HepG2 (cell line): Measurements from ENCODE around the gene PKP4. TPM values are rescaled to one million over a fixed set of nuclear protein-coding genes. Genes with fewer than 3 reads are reported as not detected.

Source experiments
- ATAC-seq: fragments of 200-7000 bp; cut with Tn5 transposase; 3 replicates; pipeline ENCODE4 v1.9.1; 2020; ENCODE audit warnings: mild to moderate bottlenecking, moderate library complexity
- BruUV-seq: library from RNA; stranded (reverse); fragments of 400-500 nt; replicated peaks from 2 replicates; lab custom pipeline; 2021; lab: Mats Ljungman, UMichigan
- CTCF ChIA-PET: fragments of 300-600 bp; formaldehyde crosslinking; extraction: SDS; loops from one replicate; lab custom pipeline; 2021; ENCODE audit warnings: low total read pairs, inconsistent platforms, low intra/inter-chr PET ratio; lab: Yijun Ruan, JAX
- POLR2A ChIA-PET: fragments of 350-600 bp; sonication (Branson Sonifier 250); formaldehyde crosslinking; loops from one replicate; lab custom pipeline; 2020; ENCODE audit warnings: antibody characterized with exemption, inconsistent platforms; lab: Yijun Ruan, JAX
- DNase-seq: peaks from one replicate; pipeline ENCODE4 v3.0.0-alpha.2; 2015; ENCODE audit warnings: low spot score
- FAIRE-seq: peaks from 3 replicates; lab custom pipeline; 2011; peaks lifted over from hg19 to GRCh38; lab: Jason Lieb, UNC
- H2AFZ ChIP-seq: one replicate; pipeline ENCODE4 v1.6.1; 2011; ENCODE audit warnings: low read length, inconsistent platforms
- H3K27ac ChIP-seq: fragments of 300-600 bp; 3 replicates; pipeline ENCODE4 v1.8.0; 2011; ENCODE audit warnings: mixed run types, mild to moderate bottlenecking, mixed read lengths, low read length, inconsistent platforms; ENCODE audit not compliant: insufficient read depth; ENCODE audit errors: extremely low read length
- H3K27me3 ChIP-seq, 2 experiments: fragments of 200-600 bp in 1 of 2; 2 replicates in 1 of 2; 3 replicates in 1 of 2; pipeline versions ENCODE4 v1.6.0 to v1.8.0; 2011; ENCODE audit warnings: low read length in 2 of 2, mild to moderate bottlenecking in 2 of 2, moderate library complexity in 2 of 2, inconsistent platforms in 1 of 2; ENCODE audit not compliant: insufficient read depth in 2 of 2, control insufficient read depth in 1 of 2
- H3K36me3 ChIP-seq, 2 experiments: fragments of 200-600 bp in 1 of 2; replicated peaks in 1 of 2; 2 replicates in 1 of 2; 3 replicates in 1 of 2; pipeline versions ENCODE4 v1.5.1 to v1.8.0; 2011; ENCODE audit warnings: low read length in 2 of 2, inconsistent platforms in 1 of 2; ENCODE audit not compliant: insufficient read depth in 2 of 2, control insufficient read depth in 1 of 2
- H3K4me1 ChIP-seq: 2 replicates; pipeline ENCODE4 v1.5.1; 2012; ENCODE audit warnings: low read length, inconsistent platforms; ENCODE audit not compliant: insufficient read depth
- H3K4me2 ChIP-seq: 2 replicates; pipeline ENCODE4 v1.6.0; 2011; ENCODE audit warnings: low read depth, low read length, inconsistent platforms
- H3K4me3 ChIP-seq, 3 experiments: fragments of 200-600 bp in 1 of 3; sonication (generic), shearing (Covaris generic) in 1 of 3; replicated peaks in 1 of 3; 2 replicates each; pipeline ENCODE4 v1.5.1; 2011 to 2016; ENCODE audit warnings: low read length in 3 of 3, inconsistent platforms in 2 of 3, low read depth in 2 of 3, mild to moderate bottlenecking in 2 of 3, control low read depth in 1 of 3, mixed read lengths in 1 of 3; ENCODE audit not compliant: insufficient read depth in 1 of 3
- H3K79me2 ChIP-seq: one replicate; pipeline ENCODE4 v1.6.1; 2011; ENCODE audit warnings: low read length, inconsistent platforms; ENCODE audit not compliant: insufficient read depth
- H3K9ac ChIP-seq: 2 replicates; pipeline ENCODE4 v1.6.0; 2011; ENCODE audit warnings: mild to moderate bottlenecking, low read depth, low read length, inconsistent platforms; ENCODE audit not compliant: insufficient read depth
- H3K9me3 ChIP-seq: 2 replicates; pipeline ENCODE4 v1.5.1; 2012; ENCODE audit warnings: mild to moderate bottlenecking, low read length
- H4K20me1 ChIP-seq: 2 replicates; pipeline ENCODE4 v1.6.0; 2011; ENCODE audit warnings: inconsistent platforms, mild to moderate bottlenecking, low read length, moderate library complexity; ENCODE audit not compliant: insufficient read depth
- ARID2 ChIP-seq: sonication (generic); formaldehyde crosslinking; IDR thresholded peaks from 2 replicates; pipeline ENCODE4 v1.8.1; 2022; ENCODE audit warnings: mild to moderate bottlenecking, missing genetic modification reagents, borderline replicate concordance
- CCAR2 ChIP-seq: fragments of 200-400 bp; formaldehyde crosslinking; optimal IDR thresholded peaks from 2 replicates; pipeline ENCODE3; 2018; ENCODE audit warnings: low read depth, mild to moderate bottlenecking, low read length, moderate library complexity
- FOXK2 ChIP-seq: fragments of 450-650 bp; IDR thresholded peaks from 2 replicates; pipeline ENCODE4 v1.6.1; 2016
- GZF1 ChIP-seq: sonication (generic); formaldehyde crosslinking; IDR thresholded peaks from 2 replicates; pipeline ENCODE4 v1.5.1; 2020; ENCODE audit warnings: mild to moderate bottlenecking, missing genetic modification reagents
- HNRNPK ChIP-seq: fragments of 200-400 bp; formaldehyde crosslinking; IDR thresholded peaks from 2 replicates; pipeline ENCODE4 v1.6.1; 2018; ENCODE audit warnings: low read length, low read depth, moderate library complexity, mild to moderate bottlenecking; ENCODE audit not compliant: poor library complexity, severe bottlenecking
- HOXA7 ChIP-seq: sonication (generic); formaldehyde crosslinking; IDR thresholded peaks from 2 replicates; pipeline ENCODE4 v1.8.1; 2022; ENCODE audit warnings: mild to moderate bottlenecking, missing genetic modification reagents, moderate library complexity
- NR2F2 ChIP-seq: IDR thresholded peaks from 2 replicates; pipeline ENCODE4 v1.6.1; 2012; ENCODE audit warnings: low read depth, inconsistent platforms, borderline replicate concordance
- SAFB2 ChIP-seq: sonication (generic); formaldehyde crosslinking; IDR thresholded peaks from 2 replicates; pipeline ENCODE4 v1.5.1; 2020; ENCODE audit warnings: missing genetic modification reagents, low read depth, mild to moderate bottlenecking, borderline replicate concordance
- ZNF234 ChIP-seq: sonication (generic); formaldehyde crosslinking; conservative IDR thresholded peaks from 2 replicates; pipeline ENCODE4 v1.5.1; 2020; ENCODE audit warnings: mild to moderate bottlenecking, missing genetic modification reagents
- ZNF292 ChIP-seq: sonication (generic); formaldehyde crosslinking; IDR thresholded peaks from 2 replicates; pipeline ENCODE4 v1.8.1; 2022; ENCODE audit warnings: mild to moderate bottlenecking, low read depth, missing genetic modification reagents, borderline replicate concordance
- ZNF296 ChIP-seq: sonication (generic); formaldehyde crosslinking; conservative IDR thresholded peaks from 2 replicates; pipeline ENCODE4 v1.5.0; 2020; ENCODE audit warnings: mild to moderate bottlenecking, missing genetic modification reagents
- ZNF446 ChIP-seq: sonication (generic); formaldehyde crosslinking; IDR thresholded peaks from 2 replicates; pipeline ENCODE4 v1.5.0; 2020; ENCODE audit warnings: mild to moderate bottlenecking, missing genetic modification reagents
- ZSCAN9 ChIP-seq: IDR thresholded peaks from 2 replicates; pipeline ENCODE4 v1.6.1; 2016; ENCODE audit warnings: borderline replicate concordance
- WGBS: methylation state at CpG from one replicate; pipeline ENCODE4 v1.1.6; 2017; ENCODE audit warnings: low lambda C conversion rate; 5-methylcytosine and 5-hydroxymethylcytosine counted together
- in situ Hi-C: cut with HindIII; loops from 2 replicates; pipeline ENCODE4 v1.10.0; 2017; ENCODE audit warnings: low pct_unique_long_range_greater_than_20kb; ENCODE audit not compliant: extremely low pct_ligation_motif_present
- intact Hi-C: fragments of 100-400 bp; cut with micrococcal nuclease; formaldehyde crosslinking; loops from one replicate; pipeline ENCODE4 v1.10.0; 2022; ENCODE audit not compliant: unreplicated experiment
- polyA plus RNA-seq, 8 experiments: library from polyadenylated mRNA; depleted of rRNA in 3 of 8; stranded (reverse) in 7 of 8; unstranded in 1 of 8; fragments of >200 nt; fragmentation: Illumina TruSeq in 4 of 8; extraction: Trizol in 4 of 8; gene quantifications; 2 replicates each; pipeline versions ENCODE4 v1.2.1 to v1.2.3, GENCODE V29; 2011 to 2016; ENCODE audit warnings: low read depth in 4 of 8, missing spikeins in 1 of 8, mixed read lengths in 1 of 8; ENCODE audit not compliant: insufficient read depth in 1 of 8
- total RNA-seq, 5 experiments: library from RNA; depleted of rRNA; stranded (reverse); fragments of >200 nt; fragmentation: Illumina TruSeq; extraction: Trizol; gene quantifications; 2 replicates each; pipeline ENCODE4 v1.2.3, GENCODE V29; 2016; ENCODE audit warnings: low read depth in 1 of 5
- TF ChIP-seq, protein P1 (sequence below): sonication (generic); formaldehyde crosslinking; IDR thresholded peaks from 2 replicates; pipeline ENCODE4 v1.5.0; 2020; ENCODE audit warnings: missing genetic modification reagents
- TF ChIP-seq, protein P2 (sequence below): sonication (generic); formaldehyde crosslinking; conservative IDR thresholded peaks from 2 replicates; pipeline ENCODE4 v1.4.0; 2020; ENCODE audit warnings: missing genetic modification reagents

Gene PKP4
- total and polyA plus RNA-seq, 2 of the 13 experiments (the other 11 are each of a cell fraction or from before 2014, with no cell fraction given): 80.9 to 90.5 TPM

DNA sequence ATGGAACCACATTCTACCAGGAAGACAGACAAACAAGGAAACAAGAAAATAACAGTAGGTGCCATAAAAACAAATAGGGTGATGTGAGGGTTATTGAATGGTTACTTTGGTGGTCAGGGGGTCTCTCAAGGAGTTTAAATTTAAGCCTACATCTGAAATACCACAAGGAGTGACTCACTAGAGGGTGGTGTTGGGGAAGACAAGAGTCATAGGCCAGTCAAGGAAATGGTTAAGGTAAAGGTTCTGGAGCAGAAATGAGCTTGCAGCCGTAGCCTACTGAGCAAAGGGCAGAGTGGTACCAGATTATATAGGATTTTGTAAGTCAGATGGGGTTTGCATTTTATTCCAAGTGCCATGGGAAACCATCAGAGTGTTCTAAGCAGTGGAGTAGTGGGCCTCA is 202.7 kb downstream of the PKP4 start:
- Histone ChIP-seq H3K4me2 (no peak overlapping the region), H3K4me3 (no peak overlapping the region), H3K36me3 (peaks cover 36 to 80% of the 10 kb centered on the region in 2 experiments), H3K27ac (no peak overlapping the region), H3K79me2 (no peaks in the 10 kb centered on the region), H2AFZ (no peak overlapping the region), H3K9ac (no peak overlapping the region), H3K4me1 (no peaks in the 10 kb centered on the region), H4K20me1 (no peaks in the 10 kb centered on the region), H3K27me3 (no peaks in the 10 kb centered on the region), H3K9me3 (no peaks in the 10 kb centered on the region)
- FAIRE-seq (no peak), ATAC-seq (no peak), DNase-seq (no peak)
- ChIA-PET POLR2A (no interaction called here), CTCF (no interaction called here)
- in situ Hi-C loops: no loop called here
- intact Hi-C loops: no loop called here
- no TSS peak for BruUV-seq
- TF ChIP-seq, protein P1, sequence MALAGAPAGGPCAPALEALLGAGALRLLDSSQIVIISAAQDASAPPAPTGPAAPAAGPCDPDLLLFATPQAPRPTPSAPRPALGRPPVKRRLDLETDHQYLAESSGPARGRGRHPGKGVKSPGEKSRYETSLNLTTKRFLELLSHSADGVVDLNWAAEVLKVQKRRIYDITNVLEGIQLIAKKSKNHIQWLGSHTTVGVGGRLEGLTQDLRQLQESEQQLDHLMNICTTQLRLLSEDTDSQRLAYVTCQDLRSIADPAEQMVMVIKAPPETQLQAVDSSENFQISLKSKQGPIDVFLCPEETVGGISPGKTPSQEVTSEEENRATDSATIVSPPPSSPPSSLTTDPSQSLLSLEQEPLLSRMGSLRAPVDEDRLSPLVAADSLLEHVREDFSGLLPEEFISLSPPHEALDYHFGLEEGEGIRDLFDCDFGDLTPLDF: no peak
- TF ChIP-seq, protein P2, sequence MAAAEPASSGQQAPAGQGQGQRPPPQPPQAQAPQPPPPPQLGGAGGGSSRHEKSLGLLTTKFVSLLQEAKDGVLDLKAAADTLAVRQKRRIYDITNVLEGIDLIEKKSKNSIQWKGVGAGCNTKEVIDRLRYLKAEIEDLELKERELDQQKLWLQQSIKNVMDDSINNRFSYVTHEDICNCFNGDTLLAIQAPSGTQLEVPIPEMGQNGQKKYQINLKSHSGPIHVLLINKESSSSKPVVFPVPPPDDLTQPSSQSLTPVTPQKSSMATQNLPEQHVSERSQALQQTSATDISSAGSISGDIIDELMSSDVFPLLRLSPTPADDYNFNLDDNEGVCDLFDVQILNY (CRISPR knock-in tag): no peak
- TF ChIP-seq ZSCAN9 (no peak), HNRNPK (no peak), CCAR2 (no peak), FOXK2 (no peak), ZNF292 (CRISPR knock-in tag) (no peak), NR2F2 (no peak), ZNF234 (CRISPR knock-in tag) (no peak), ARID2 (CRISPR knock-in tag) (no peak), ZNF446 (CRISPR knock-in tag) (no peak), ZNF296 (no peak), SAFB2 (CRISPR knock-in tag) (no peak), GZF1 (CRISPR knock-in tag) (no peak), HOXA7 (CRISPR knock-in tag) (no peak)
- WGBS: 91% methylated on average over 1 of the region's 1 CpG
